GM23248 (cell line): ENCODE measurements around the gene BRD3.

Source experiments
- EZH2 ChIP-seq: fragments of 200-600 bp; sonication (generic); IDR thresholded peaks from 2 replicates; pipeline ENCODE4 v1.6.1; 2018; ENCODE audit warnings: antibody characterized with exemption, mild to moderate bottlenecking; ENCODE audit not compliant: insufficient read depth, poor library complexity, severe bottlenecking
- EZH2phosphoT487 ChIP-seq: fragments of 200-600 bp; sonication (generic); IDR thresholded peaks from 2 replicates; pipeline ENCODE4 v1.6.1; 2018; ENCODE audit warnings: antibody characterized with exemption, moderate library complexity, mild to moderate bottlenecking, low read depth; ENCODE audit not compliant: insufficient read depth

GRCh38 chr9:134007150-134007549, 60.7 kb downstream of the BRD3 start:
- TF ChIP-seq EZH2phosphoT487 (no peak), EZH2 (no peak)
